ENCODE measurements around the gene OCSTAMP. TPM values are rescaled to one million over a fixed set of nuclear protein-coding genes. Genes with fewer than 3 reads are reported as not detected.

Gene OCSTAMP
- total and polyA plus RNA-seq, 12 donors = 0.16 to 0.17 TPM; not detected in 10

GRCh38 chr20:46509523-46509922 is 40.9 kb downstream of the OCSTAMP start:
- WGBS, 4 donors = 61 to 88% (median 82%) methylated on average over 2 of the region's 2 CpGs
- intact Hi-C loops (cut with DNase I) = no loop called here
- no peaks in the 10 kb centered on the region for H3K27me3 ChIP-seq
- H3K27ac ChIP-seq = no peak overlapping the region
- no peaks in the 10 kb centered on the region for H3K9me3 ChIP-seq (replicated peaks in 1 of 3)
- DNase-seq = no peak
- no peak for TF ChIP-seq POLR2A (IDR thresholded peaks at IDR 0.05)
- no peak for TF ChIP-seq CTCF (IDR thresholded peaks at IDR 0.05)
- no peak overlapping the region for H3K4me3 ChIP-seq
- peaks cover 10 to 11% of the 10 kb centered on the region in 2 donors for H3K4me1 ChIP-seq (replicated peaks in 1 of 2)
- H3K36me3 ChIP-seq (replicated peaks in 1 of 2) = no peaks in the 10 kb centered on the region

DNA sequence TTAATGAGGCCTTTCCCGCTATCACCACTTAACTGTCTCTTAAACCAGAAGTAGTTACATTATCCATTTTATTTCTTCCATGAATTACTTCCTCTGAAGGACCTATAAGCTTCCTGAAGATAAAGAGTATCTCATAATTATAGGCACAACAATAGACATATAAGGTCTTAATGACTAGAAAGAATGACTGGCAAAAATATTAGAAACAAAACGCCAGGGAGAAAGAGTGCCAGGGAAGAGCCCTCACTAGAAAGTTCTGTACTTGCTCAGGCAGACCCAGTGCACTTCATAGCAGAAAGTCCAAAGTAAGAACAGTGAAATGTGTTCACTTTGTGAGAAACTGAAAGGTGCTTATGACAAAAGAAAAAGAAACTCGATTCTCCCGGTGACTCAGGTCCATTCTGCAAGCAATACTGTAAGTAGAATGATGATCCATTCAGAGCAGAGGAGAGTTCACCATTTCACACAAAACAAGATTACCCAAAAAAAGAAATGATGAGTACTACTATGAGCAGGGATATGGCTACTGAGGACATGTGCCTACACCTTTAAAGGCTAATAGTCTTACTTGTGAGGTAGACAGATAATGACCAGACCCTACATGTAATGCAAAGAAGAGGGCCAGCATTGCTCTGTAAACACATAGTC is 42.6 kb downstream of the OCSTAMP start:
- DNase-seq = no peak
- no peaks in the 10 kb centered on the region for H3K36me3 ChIP-seq (replicated peaks in 1 of 2)
- peaks cover 4 to 5% of the 10 kb centered on the region in 2 donors for H3K4me1 ChIP-seq (replicated peaks in 1 of 2)
- H3K27me3 ChIP-seq = no peaks in the 10 kb centered on the region
- intact Hi-C loops (cut with DNase I) = no loop called here
- H3K27ac ChIP-seq = no peak overlapping the region
- no peak overlapping the region for H3K4me3 ChIP-seq
- TF ChIP-seq CTCF (IDR thresholded peaks at IDR 0.05) (no peak), POLR2A (IDR thresholded peaks at IDR 0.05) (no peak)
- 80 to 92% (median 90%) methylated on average over 4 of the region's 4 CpGs for WGBS, 4 donors
- H3K9me3 ChIP-seq (replicated peaks in 1 of 3) = no peaks in the 10 kb centered on the region

DNA sequence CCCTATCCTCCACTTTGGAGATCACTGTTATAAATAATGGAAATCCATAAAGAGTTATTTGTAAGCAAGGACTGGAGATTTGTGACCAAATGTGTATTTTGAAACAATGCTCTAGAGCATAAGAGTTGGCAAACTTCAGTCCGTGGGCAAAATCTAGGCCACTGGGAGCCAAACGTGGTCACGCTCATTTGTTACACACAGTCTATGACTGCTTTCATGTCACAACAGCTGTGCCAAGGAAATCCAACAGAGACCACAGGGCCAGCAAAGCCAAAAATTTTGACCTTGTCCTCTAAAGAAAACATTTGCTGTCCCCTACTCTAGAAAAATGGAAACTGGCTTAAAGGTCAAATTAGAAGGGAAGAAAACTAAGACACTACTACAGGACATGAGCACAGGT is 44.9 kb downstream of the OCSTAMP start:
- 66 to 81% (median 78%) methylated on average over 3 of the region's 3 CpGs for WGBS, 4 donors

GRCh38 chr20:46501961-46502360 is 48.5 kb downstream of the OCSTAMP start:
- peaks cover 0 to 5% of the 10 kb centered on the region in 2 donors for H3K36me3 ChIP-seq (replicated peaks in 1 of 2)
- no peak for TF ChIP-seq POLR2A (IDR thresholded peaks at IDR 0.05)
- TF ChIP-seq CTCF (IDR thresholded peaks at IDR 0.05) = no peak
- H3K27ac ChIP-seq = no peak overlapping the region
- peaks cover 0 to 25% (median 0%) of the 10 kb centered on the region in 3 donors for H3K9me3 ChIP-seq (replicated peaks in 1 of 3)
- DNase-seq = no peak
- no peaks in the 10 kb centered on the region for H3K4me1 ChIP-seq (replicated peaks in 1 of 2)
- WGBS, 4 donors = 91 to 98% (median 94%) methylated on average over 6 of the region's 6 CpGs
- H3K27me3 ChIP-seq = no peaks in the 10 kb centered on the region
- intact Hi-C loops (cut with DNase I) = no loop called here
- no peak overlapping the region for H3K4me3 ChIP-seq

More for the DNA sequence above, 44.9 kb downstream of the OCSTAMP start:
- Histone ChIP-seq H3K36me3 (replicated peaks in 1 of 2) (peaks cover 0 to 5% of the 10 kb centered on the region in 2 donors), H3K27ac (no peak overlapping the region), H3K4me1 (replicated peaks in 1 of 2) (no peaks in the 10 kb centered on the region), H3K27me3 (no peaks in the 10 kb centered on the region), H3K9me3 (replicated peaks in 1 of 3) (peaks cover 0 to 19% (median 0%) of the 10 kb centered on the region in 3 donors), H3K4me3 (no peak overlapping the region)
- TF ChIP-seq CTCF (IDR thresholded peaks at IDR 0.05) (no peak), POLR2A (IDR thresholded peaks at IDR 0.05) (no peak)
- DNase-seq = no peak
- intact Hi-C loops (cut with DNase I) = no loop called here

Data from adrenal gland (tissue), 12 donors.